ENCODE results near the gene ADNP. TPM values are rescaled to one million over a fixed set of nuclear protein-coding genes. Genes with fewer than 3 reads are reported as not detected.

ADNP gene
- total and polyA plus RNA-seq, 3 experiments from 2014 or later = 11.9 to 78.6 (median 78.1) TPM

GRCh38 chr20:50930976-50931305, 296 bp downstream of the ADNP start:
- H3K27ac Mint-ChIP-seq = peak overlapping the region; percentile 92 to 100 (median 98)
- DNase-seq = peak in 3 of 5 donors; percentile 71 to 88 (median 76)
- H3K9me3 Mint-ChIP-seq = no peaks in the 10 kb centered on the region
- peaks cover 13% of the 10 kb centered on the region for H3K36me3 ChIP-seq (ENCODE audit: insufficient read depth, low read length)
- H3K27ac ChIP-seq (ENCODE audit: low read depth, low read length) = peak overlapping the region; percentile 97
- H3K4me3 ChIP-seq (ENCODE audit: low read length) = no peak overlapping the region
- H3K4me1 Mint-ChIP-seq = peaks cover 36 to 49% (median 49%) of the 10 kb centered on the region in 3 donors
- peak overlapping the region; percentile 90 to 98 (median 92) for H3K4me3 Mint-ChIP-seq
- no peaks in the 10 kb centered on the region for H3K27me3 Mint-ChIP-seq
- ChIA-PET POLR2A (interaction anchor here (0.6 to 6.1 kb wide), 12 partner anchors 10 to 140 kb away, joined by 3 to 87 read pairs (median 5); partner anchors contain the start of genes BCAS4, DPM1 and MOCS3), CTCF (interaction anchor here (0.7 to 15.9 kb wide), 14 partner anchors 8 to 196 kb away, joined by 3 to 278 read pairs (median 6); partner anchors contain the start of genes BCAS4, DPM1 and MOCS3)
- H3K36me3 Mint-ChIP-seq = peaks cover 0 to 64% (median 13%) of the 10 kb centered on the region in 3 donors
- no peaks in the 10 kb centered on the region for H3K27me3 ChIP-seq (ENCODE audit: insufficient read depth, low read length, poor library complexity, severe bottlenecking)
- no peaks in the 10 kb centered on the region for H3K9me3 ChIP-seq (ENCODE audit: low read length)
- peaks cover 39% of the 10 kb centered on the region for H3K4me1 ChIP-seq (ENCODE audit: insufficient read depth, low read length)

- Mint-ChIP-seq H3K36me3 (peaks cover 0 to 64% (median 10%) of the 10 kb centered on the region in 3 donors), H3K4me3 (peak overlapping the region; percentile 88 to 98 (median 96)), H3K27ac (peak overlapping the region; percentile 89 to 100 (median 97)), H3K27me3 (no peaks in the 10 kb centered on the region), H3K9me3 (no peaks in the 10 kb centered on the region), H3K4me1 (peaks cover 42 to 55% (median 54%) of the 10 kb centered on the region in 3 donors)
- H3K9me3 ChIP-seq (ENCODE audit: low read length) = no peaks in the 10 kb centered on the region
- peaks cover 45% of the 10 kb centered on the region for H3K4me1 ChIP-seq (ENCODE audit: insufficient read depth, low read length)
- peak in 3 of 5 donors; percentile 6 to 55 (median 16) for DNase-seq
- H3K36me3 ChIP-seq (ENCODE audit: insufficient read depth, low read length) = peaks cover 9% of the 10 kb centered on the region
- peak overlapping the region; percentile 57 for H3K27ac ChIP-seq (ENCODE audit: low read depth, low read length)
- H3K4me3 ChIP-seq (ENCODE audit: low read length) = peak overlapping the region; percentile 74
- POLR2A ChIA-PET = interaction anchor here (0.6 to 6.1 kb wide), 13 partner anchors 10 to 198 kb away, joined by 3 to 87 read pairs (median 4); partner anchors contain the start of genes BCAS4, DPM1 and MOCS3
- H3K27me3 ChIP-seq (ENCODE audit: insufficient read depth, low read length, poor library complexity, severe bottlenecking) = no peaks in the 10 kb centered on the region
- CTCF ChIA-PET = interaction anchor here (0.6 to 15.9 kb wide), 21 partner anchors 9 to 136 kb away, joined by 3 to 278 read pairs (median 5); partner anchors contain the start of genes BCAS4, DPM1 and MOCS3
Measured at GRCh38 chr20:50930139-50930975, 880 bp downstream of the ADNP start.

GRCh38 chr20:50929299-50930138, 1.7 kb downstream of the ADNP start:
- H3K27me3 Mint-ChIP-seq = no peaks in the 10 kb centered on the region
- H3K27ac Mint-ChIP-seq = peak overlapping the region; percentile 89 to 100 (median 97)
- DNase-seq = peak; percentile 84 to 94 (median 90)
- Histone ChIP-seq H3K4me1 (ENCODE audit: insufficient read depth, low read length) (peaks cover 52% of the 10 kb centered on the region), H3K27me3 (ENCODE audit: insufficient read depth, low read length, poor library complexity, severe bottlenecking) (no peaks in the 10 kb centered on the region), H3K36me3 (ENCODE audit: insufficient read depth, low read length) (peaks cover 5% of the 10 kb centered on the region), H3K4me3 (ENCODE audit: low read length) (peak overlapping the region; percentile 74), H3K9me3 (ENCODE audit: low read length) (no peaks in the 10 kb centered on the region), H3K27ac (ENCODE audit: low read depth, low read length) (peak overlapping the region; percentile 57)
- peaks cover 49 to 64% (median 63%) of the 10 kb centered on the region in 3 donors for H3K4me1 Mint-ChIP-seq
- ChIA-PET POLR2A (interaction anchor here (0.7 to 6.1 kb wide), 11 partner anchors 10 to 334 kb away, joined by 3 to 87 read pairs (median 7); partner anchors contain the start of genes BCAS4, DPM1 and MOCS3), CTCF (interaction anchor here (0.6 to 15.9 kb wide), 28 partner anchors 9 to 135 kb away, joined by 3 to 278 read pairs (median 4); partner anchors contain the start of genes BCAS4, DPM1 and MOCS3)
- H3K36me3 Mint-ChIP-seq = peaks cover 0 to 64% (median 10%) of the 10 kb centered on the region in 3 donors
- peak overlapping the region; percentile 88 to 98 (median 96) for H3K4me3 Mint-ChIP-seq
- H3K9me3 Mint-ChIP-seq = no peaks in the 10 kb centered on the region

GRCh38 chr20:50928469-50928868, 2.8 kb downstream of the ADNP start:
- DNase-seq = no peak
- H3K4me3 ChIP-seq (ENCODE audit: low read length) = peak overlapping the region; percentile 74
- Mint-ChIP-seq H3K4me3 (peak overlapping the region; percentile 88 to 98 (median 96)), H3K9me3 (no peaks in the 10 kb centered on the region), H3K27ac (peak overlapping the region; percentile 89 to 100 (median 96)), H3K27me3 (no peaks in the 10 kb centered on the region), H3K36me3 (peaks cover 0 to 65% (median 6%) of the 10 kb centered on the region in 3 donors), H3K4me1 (peaks cover 59 to 74% (median 72%) of the 10 kb centered on the region in 3 donors)
- H3K36me3 ChIP-seq (ENCODE audit: insufficient read depth, low read length) = peaks cover 5% of the 10 kb centered on the region
- no peaks in the 10 kb centered on the region for H3K9me3 ChIP-seq (ENCODE audit: low read length)
- H3K27ac ChIP-seq (ENCODE audit: low read depth, low read length) = no peak overlapping the region
- H3K27me3 ChIP-seq (ENCODE audit: insufficient read depth, low read length, poor library complexity, severe bottlenecking) = no peaks in the 10 kb centered on the region
- peaks cover 59% of the 10 kb centered on the region for H3K4me1 ChIP-seq (ENCODE audit: insufficient read depth, low read length)
- CTCF ChIA-PET = interaction anchor here (0.8 to 15.9 kb wide), 10 partner anchors 13 to 134 kb away, joined by 3 to 278 read pairs (median 6); partner anchors contain the start of genes BCAS4, DPM1 and MOCS3
- POLR2A ChIA-PET = interaction anchor here (1.3 to 4.1 kb wide), 3 partner anchors 9 to 134 kb away, joined by 8 to 72 read pairs (median 9); partner anchors contain the start of gene BCAS4

GRCh38 chr20:50926530-50926929, 4.7 kb downstream of the ADNP start:
- POLR2A ChIA-PET = interaction anchor here (1.7 kb wide), 1 partner anchor 31 kb away, joined by 9 read pairs; the partner anchor contains the start of gene DPM1
- no peak overlapping the region for H3K4me3 ChIP-seq (ENCODE audit: low read length)
- H3K27ac ChIP-seq (ENCODE audit: low read depth, low read length) = no peak overlapping the region
- H3K9me3 ChIP-seq (ENCODE audit: low read length) = no peaks in the 10 kb centered on the region
- Mint-ChIP-seq H3K27ac (peak overlapping the region in 5 of 8 donors; percentile 5 to 77 (median 39)), H3K4me1 (peaks cover 69 to 81% (median 78%) of the 10 kb centered on the region in 3 donors), H3K27me3 (no peaks in the 10 kb centered on the region), H3K36me3 (peaks cover 0 to 69% (median 6%) of the 10 kb centered on the region in 3 donors), H3K9me3 (no peaks in the 10 kb centered on the region), H3K4me3 (peak overlapping the region in 2 of 7 donors; percentile 11 to 34)
- peaks cover 9% of the 10 kb centered on the region for H3K36me3 ChIP-seq (ENCODE audit: insufficient read depth, low read length)
- CTCF ChIA-PET = interaction anchor here (3.9 to 15.9 kb wide), 2 partner anchors 11 to 132 kb away, joined by 32 to 278 read pairs; partner anchors contain the start of gene BCAS4
- no peaks in the 10 kb centered on the region for H3K27me3 ChIP-seq (ENCODE audit: insufficient read depth, low read length, poor library complexity, severe bottlenecking)
- no peak for DNase-seq
- peaks cover 71% of the 10 kb centered on the region for H3K4me1 ChIP-seq (ENCODE audit: insufficient read depth, low read length)

GRCh38 chr20:50924261-50924920, 6.8 kb downstream of the ADNP start:
- DNase-seq = no peak
- POLR2A ChIA-PET = no interaction called here
- CTCF ChIA-PET = interaction anchor here (1.1 to 15.9 kb wide), 2 partner anchors 9 to 130 kb away, joined by 3 to 278 read pairs; partner anchors contain the start of gene BCAS4
- peaks cover 9% of the 10 kb centered on the region for H3K36me3 ChIP-seq (ENCODE audit: insufficient read depth, low read length)
- Mint-ChIP-seq H3K4me1 (peaks cover 80 to 93% (median 89%) of the 10 kb centered on the region in 3 donors), H3K9me3 (no peaks in the 10 kb centered on the region), H3K4me3 (no peak overlapping the region), H3K36me3 (peaks cover 0 to 66% (median 8%) of the 10 kb centered on the region in 3 donors), H3K27ac (peak overlapping the region in 6 of 8 donors; percentile 4 to 77 (median 50)), H3K27me3 (no peaks in the 10 kb centered on the region)
- peaks cover 67% of the 10 kb centered on the region for H3K4me1 ChIP-seq (ENCODE audit: insufficient read depth, low read length)
- H3K27ac ChIP-seq (ENCODE audit: low read depth, low read length) = no peak overlapping the region
- H3K27me3 ChIP-seq (ENCODE audit: insufficient read depth, low read length, poor library complexity, severe bottlenecking) = no peaks in the 10 kb centered on the region
- no peaks in the 10 kb centered on the region for H3K9me3 ChIP-seq (ENCODE audit: low read length)
- no peak overlapping the region for H3K4me3 ChIP-seq (ENCODE audit: low read length)
